Stimulated activated CD4-positive, alpha-beta T cell treated with anti-CD3 and anti-CD28 coated beads, Interleukin-1b, Interleukin-23, amount 100 ng/mL, for 24 hours (primary cell): ENCODE data around the gene APPBP2.
"Not testable (repeated sequence)": the region's sequence is repeated elsewhere in the genome, so short reads cannot be mapped to it uniquely, and the experiment has no call there.

Experiments used
- DNase-seq, 4 experiments: peaks; one replicate each; pipeline ENCODE4 v3.0.0-alpha.2; 2020; ENCODE audit warnings: low read depth in 4 of 4, low spot score in 1 of 4

APPBP2 gene

GRCh38 chr17:60436676-60437075 is 89.4 kb downstream of the APPBP2 start:
- no peak for DNase-seq

- DNase-seq = peak in 3 of 4 experiments; percentile 13 to 36 (median 36)
These were observed 90.5 kb downstream of the APPBP2 start for GRCh38 chr17:60435244-60436167.

GRCh38 chr17:60433021-60433997 is 92.7 kb downstream of the APPBP2 start:
- DNase-seq = not testable (repeated sequence)

DNA sequence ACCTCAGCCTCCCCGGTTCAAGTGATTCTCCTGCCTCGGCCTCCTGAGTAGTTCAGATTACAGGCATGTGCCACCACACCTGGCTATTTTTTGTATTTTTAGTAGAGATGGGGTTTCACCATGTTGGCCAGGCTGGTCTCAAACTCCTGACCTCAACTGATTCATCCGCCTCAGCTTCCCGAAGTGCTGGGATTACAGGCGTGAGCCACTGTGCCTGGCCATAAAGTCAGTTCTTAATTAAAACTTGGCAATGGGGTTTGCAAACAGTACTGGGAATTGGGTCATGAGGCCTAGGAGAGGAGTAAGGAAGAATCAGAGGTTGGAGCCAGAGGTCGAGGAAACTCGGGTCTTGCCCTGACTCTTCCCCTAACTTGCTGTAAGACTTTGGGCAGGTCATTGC is 95.5 kb downstream of the APPBP2 start:
- DNase-seq = not testable (repeated sequence)

DNA sequence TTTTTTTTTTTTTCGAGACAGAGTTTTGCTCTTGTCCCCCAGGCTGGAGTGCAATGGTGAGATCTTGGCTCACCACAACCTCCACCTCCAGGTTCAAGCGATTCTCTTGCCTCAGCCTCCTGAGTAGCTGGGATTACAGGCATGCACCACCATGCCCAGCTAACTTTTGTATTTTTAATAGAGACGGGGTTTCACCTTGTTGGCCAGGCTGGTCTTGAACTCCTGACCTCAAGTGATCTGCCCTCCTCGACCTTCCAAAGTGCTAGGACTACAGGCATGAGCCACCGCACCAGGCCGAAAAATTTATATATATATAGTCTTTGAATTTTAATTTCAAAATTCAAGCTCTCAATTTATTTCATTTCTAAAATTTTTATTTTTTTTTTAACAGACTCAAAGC is 97.6 kb downstream of the APPBP2 start:
- not testable (repeated sequence) for DNase-seq

GRCh38 chr17:60426596-60426995 is 99.4 kb downstream of the APPBP2 start:
- DNase-seq = no peak

- DNase-seq = no peak
These were observed 100.4 kb downstream of the APPBP2 start for GRCh38 chr17:60425626-60426025.

DNA sequence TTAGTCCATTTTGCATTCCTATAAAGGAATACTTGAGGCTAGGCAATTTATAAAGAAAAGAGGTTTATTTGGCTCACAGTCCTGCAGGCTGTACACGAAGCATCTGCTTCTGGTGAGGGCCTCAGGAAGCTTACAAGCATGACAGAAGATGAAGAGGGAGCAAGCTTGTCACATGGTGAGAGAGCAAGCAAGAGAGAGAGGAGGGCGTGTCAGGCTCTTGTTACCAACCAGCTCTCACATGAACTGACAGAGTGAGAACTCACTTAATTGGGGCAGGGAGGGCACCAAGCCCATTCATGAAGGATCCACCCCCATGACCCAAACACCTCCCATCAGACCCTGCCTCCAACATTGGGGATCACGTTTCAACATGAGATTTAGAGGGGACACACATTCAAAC is 102.2 kb downstream of the APPBP2 start:
- no peak for DNase-seq

DNA sequence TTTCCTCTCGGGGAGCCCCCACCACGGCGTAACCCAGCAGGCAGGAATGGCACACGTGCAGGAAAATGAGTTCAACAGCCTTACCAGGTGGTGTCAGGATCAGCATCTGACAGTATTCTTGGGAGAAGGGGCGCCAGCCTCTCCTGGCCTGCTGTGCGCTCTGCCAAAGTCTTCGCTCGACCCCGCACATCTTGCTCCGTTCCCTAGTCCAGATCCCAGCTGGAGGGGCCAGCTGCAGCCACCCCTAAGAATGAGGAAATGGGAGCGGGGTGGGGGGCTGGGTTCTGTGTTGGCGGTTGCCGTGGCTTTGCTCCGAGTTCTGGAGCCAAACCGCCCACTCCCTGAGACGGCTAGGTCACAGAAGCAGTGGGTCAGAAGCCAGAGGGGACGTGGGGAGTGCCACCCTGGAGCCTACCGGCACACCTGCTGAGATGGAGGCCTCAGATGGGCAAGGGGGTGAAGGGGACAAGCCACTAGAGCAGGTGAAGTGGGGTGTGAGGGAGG is 103.8 kb downstream of the APPBP2 start, which contains the start of gene CHCT1:
Gene CHCT1, plus strand, starts transcription at position 328 of the 504 bp plus-strand sequence. Its CDS starts 104 bp downstream, at position 432.
- no peak for DNase-seq

GRCh38 chr17:60421273-60422161 is 104.5 kb downstream of the APPBP2 start:
- peak; percentile 47 to 67 (median 55) for DNase-seq

GRCh38 chr17:60419875-60420274 is 106.2 kb downstream of the APPBP2 start:
- DNase-seq = not testable (repeated sequence)

DNA sequence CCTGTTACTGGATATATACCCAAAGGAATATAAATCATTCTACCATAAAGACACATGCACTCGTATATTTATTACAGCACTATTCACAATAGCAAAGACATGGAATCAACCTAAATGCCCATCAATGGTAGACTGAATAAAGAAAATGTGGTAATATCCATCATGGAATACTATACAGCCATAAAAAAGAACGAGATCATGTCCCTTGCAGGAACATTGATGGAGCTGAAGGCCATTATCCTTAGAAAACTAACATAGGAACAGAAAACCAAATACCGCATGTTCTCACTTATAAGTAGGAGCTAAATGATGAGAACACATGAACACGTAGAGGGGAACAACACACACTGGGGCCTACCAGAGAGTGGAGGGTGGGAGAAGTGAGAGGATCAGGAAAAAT is 107.0 kb downstream of the APPBP2 start:
- DNase-seq = not testable (repeated sequence)

DNA sequence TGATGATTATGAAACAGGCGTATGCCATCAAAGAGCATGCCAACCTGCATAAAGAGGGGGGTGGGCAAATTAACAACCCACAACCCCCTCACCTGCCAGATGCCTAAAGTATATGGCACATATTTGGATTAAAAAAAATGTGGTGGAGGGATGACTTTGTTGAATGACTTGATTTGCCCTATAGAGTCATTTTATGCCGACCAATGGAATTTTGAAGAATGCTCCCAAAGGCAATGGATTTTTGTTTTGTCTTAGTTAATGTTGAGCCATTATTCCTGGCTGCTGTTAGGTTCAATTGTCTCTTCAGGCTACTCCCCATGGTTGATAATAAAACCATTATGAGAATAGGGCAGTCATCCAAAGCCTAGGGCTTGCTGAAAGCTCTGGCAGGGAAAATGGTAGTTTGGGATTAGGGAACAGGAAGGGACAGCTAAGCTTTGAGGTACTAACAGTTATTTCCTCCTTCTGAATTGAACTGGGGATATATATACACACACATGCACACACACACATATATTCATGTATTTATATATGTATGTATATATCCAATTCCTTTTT is 109.6 kb downstream of the APPBP2 start:
- DNase-seq = no peak

DNA sequence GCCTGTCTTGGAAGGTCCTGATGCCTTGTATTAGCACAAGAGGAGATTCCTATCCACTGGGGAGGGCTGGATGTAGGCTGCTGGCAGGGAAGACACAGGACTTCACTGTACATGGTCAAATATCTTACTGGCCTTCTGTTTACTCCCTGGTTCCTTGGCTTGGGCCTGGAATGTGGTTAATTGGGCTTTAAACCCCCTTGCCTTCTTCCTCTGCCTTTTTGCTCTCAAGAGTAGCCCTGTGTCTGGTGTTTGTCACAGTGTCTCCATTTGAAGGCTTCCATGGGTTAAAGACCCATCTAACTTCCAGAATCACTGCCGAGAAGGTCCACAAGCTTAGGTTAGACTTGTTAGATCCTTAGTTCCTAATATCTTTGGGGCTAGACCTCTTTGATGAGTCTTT is 110.9 kb downstream of the APPBP2 start:
- no peak for DNase-seq

- no peak for DNase-seq
These were observed 113.3 kb downstream of the APPBP2 start for GRCh38 chr17:60412701-60413100.

- no peak for DNase-seq
These were observed 116.0 kb downstream of the APPBP2 start for GRCh38 chr17:60410001-60410400.

GRCh38 chr17:60406887-60407286 is 119.2 kb downstream of the APPBP2 start:
- no peak for DNase-seq

- DNase-seq = no peak
These were observed 122.1 kb downstream of the APPBP2 start for GRCh38 chr17:60403962-60404361.

DNA sequence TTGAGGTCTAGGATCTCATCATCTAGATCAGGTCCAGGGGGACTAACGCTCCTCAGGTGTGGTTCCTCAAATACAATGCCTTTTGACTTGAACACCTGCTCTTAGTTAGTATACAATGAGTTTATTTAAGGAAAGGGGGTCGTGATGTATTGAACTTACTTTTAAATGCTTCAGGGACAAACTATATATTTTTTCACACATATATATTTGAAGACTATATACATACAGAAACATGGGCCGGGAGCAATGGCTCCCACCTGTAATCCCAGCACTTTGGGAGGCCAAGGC is 122.6 kb downstream of the APPBP2 start:
- no peak for DNase-seq

GRCh38 chr17:60401819-60402218 is 124.2 kb downstream of the APPBP2 start:
- no peak for DNase-seq
